Measurements from ENCODE around the gene MT1B. TPM values are rescaled to one million over a fixed set of nuclear protein-coding genes. Genes with fewer than 3 reads are reported as not detected.

MT1B gene
- total and polyA plus RNA-seq, 2 of the 13 experiments (the other 11 are each of a cell fraction or from before 2014, with no cell fraction given), result 0.89 TPM; not detected in 1

GRCh38 chr16:56667581-56668571, 16.2 kb downstream of the MT1B start, which contains the start of gene MT1G:
Gene MT1G, minus strand, starts transcription at chr16:56668065. Its CDS starts 72 bp downstream, at chr16:56667993.
- Histone ChIP-seq H3K79me2 (ENCODE audit: insufficient read depth, low read length) (no peaks in the 10 kb centered on the region), H3K4me3 (replicated peaks in 1 of 3; ENCODE audit: insufficient read depth in 1 of 3, low read depth in 2 of 3, low read length in 3 of 3) (peak within 1 kb of the TSS; percentile 48 to 58 (median 49); a peak in 5 of 6 replicates), H3K4me1 (ENCODE audit: insufficient read depth, low read length) (peaks cover 27% of the 10 kb centered on the region), H3K4me2 (ENCODE audit: low read depth, low read length) (peak within 1 kb of the TSS; percentile 55), H3K9ac (ENCODE audit: insufficient read depth, low read depth, low read length) (no peak within 1 kb of the TSS), H3K27me3 (ENCODE audit: control insufficient read depth in 1 of 2, insufficient read depth in 2 of 2, low read length in 2 of 2) (peaks cover 7 to 40% of the 10 kb centered on the region in 2 experiments), H3K36me3 (replicated peaks in 1 of 2; ENCODE audit: control insufficient read depth in 1 of 2, insufficient read depth in 2 of 2, low read length in 2 of 2) (no peaks in the 10 kb centered on the region), H3K27ac (ENCODE audit: extremely low read length, insufficient read depth, low read length) (no peak within 1 kb of the TSS), H4K20me1 (ENCODE audit: insufficient read depth, low read length) (no peaks in the 10 kb centered on the region), H3K9me3 (ENCODE audit: low read length) (no peaks in the 10 kb centered on the region), H2AFZ (ENCODE audit: low read length) (no peak within 1 kb of the TSS)
- CTCF ChIA-PET (ENCODE audit: low intra/inter-chr PET ratio, low total read pairs), result no interaction called here
- ATAC-seq (peak; percentile 96), DNase-seq (ENCODE audit: low spot score) (peak; percentile 57), FAIRE-seq (peak; percentile 81)
- WGBS (ENCODE audit: low lambda C conversion rate), result 8% methylated on average over 17 of the region's 46 CpGs
- in situ Hi-C loops (cut with HindIII; ENCODE audit: extremely low pct_ligation_motif_present, low pct_unique_long_range_greater_than_20kb) (no loop called here), intact Hi-C loops (cut with micrococcal nuclease; ENCODE audit: unreplicated experiment) (no loop called here)
- POLR2A ChIA-PET, result interaction anchor here (1.2 to 1.5 kb wide), 2 partner anchors 10 to 61 kb away, joined by 4 to 6 read pairs; partner anchors contain the start of gene MT1F
- BruUV-seq (replicated peaks), result no TSS peak
- TF ChIP-seq SALL1 (CRISPR knock-in tag; IDR thresholded peaks at IDR 0.05) (peak; percentile 54; the same call in 1 of the 2 replicates), FOXP4 (CRISPR knock-in tag; IDR thresholded peaks at IDR 0.05) (peak; percentile 19; the same call in 1 of the 2 replicates), ZSCAN29 (CRISPR knock-in tag; conservative IDR thresholded peaks at IDR 0.05) (peak; percentile 75; the same call in 1 of the 2 replicates), ZNF792 (CRISPR knock-in tag; IDR thresholded peaks at IDR 0.05) (peak; percentile 48), ZNF619 (CRISPR knock-in tag; IDR thresholded peaks at IDR 0.05) (0 out of 2 replicates have a peak, but pooled peaks have one; percentile 69), ZNF513 (CRISPR knock-in tag; conservative IDR thresholded peaks at IDR 0.05) (no peak), NFKB2 (CRISPR knock-in tag; IDR thresholded peaks at IDR 0.05; ENCODE audit: borderline replicate concordance) (peak; percentile 68; the same call in 1 of the 2 replicates), ZNF549 (CRISPR knock-in tag; IDR thresholded peaks at IDR 0.05) (no peak), HOXA3 (CRISPR knock-in tag; IDR thresholded peaks at IDR 0.05) (peak; percentile 69; the same call in 1 of the 2 replicates), POLR2AphosphoS5 (IDR thresholded peaks at IDR 0.05; ENCODE audit: low read depth, low read length) (peak; percentile 49; the same call in 1 of the 2 replicates), NFYB (CRISPR knock-in tag; IDR thresholded peaks at IDR 0.05) (0 out of 2 replicates have a peak, but pooled peaks have one; percentile 14), ZMAT3 (CRISPR knock-in tag; conservative IDR thresholded peaks at IDR 0.05) (0 out of 2 replicates have a peak, but pooled peaks have one; percentile 27), ATF1 (CRISPR knock-in tag; IDR thresholded peaks at IDR 0.05) (no peak), ZBTB25 (CRISPR knock-in tag; IDR thresholded peaks at IDR 0.05) (no peak)
- TF ChIP-seq, protein P1, sequence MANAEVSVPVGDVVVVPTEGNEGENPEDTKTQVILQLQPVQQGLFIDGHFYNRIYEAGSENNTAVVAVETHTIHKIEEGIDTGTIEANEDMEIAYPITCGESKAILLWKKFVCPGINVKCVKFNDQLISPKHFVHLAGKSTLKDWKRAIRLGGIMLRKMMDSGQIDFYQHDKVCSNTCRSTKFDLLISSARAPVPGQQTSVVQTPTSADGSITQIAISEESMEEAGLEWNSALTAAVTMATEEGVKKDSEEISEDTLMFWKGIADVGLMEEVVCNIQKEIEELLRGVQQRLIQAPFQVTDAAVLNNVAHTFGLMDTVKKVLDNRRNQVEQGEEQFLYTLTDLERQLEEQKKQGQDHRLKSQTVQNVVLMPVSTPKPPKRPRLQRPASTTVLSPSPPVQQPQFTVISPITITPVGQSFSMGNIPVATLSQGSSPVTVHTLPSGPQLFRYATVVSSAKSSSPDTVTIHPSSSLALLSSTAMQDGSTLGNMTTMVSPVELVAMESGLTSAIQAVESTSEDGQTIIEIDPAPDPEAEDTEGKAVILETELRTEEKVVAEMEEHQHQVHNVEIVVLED (CRISPR knock-in tag; IDR thresholded peaks at IDR 0.05; ENCODE audit: borderline replicate concordance), result 0 out of 2 replicates have a peak, but pooled peaks have one; percentile 53
- TF ChIP-seq, protein P2, sequence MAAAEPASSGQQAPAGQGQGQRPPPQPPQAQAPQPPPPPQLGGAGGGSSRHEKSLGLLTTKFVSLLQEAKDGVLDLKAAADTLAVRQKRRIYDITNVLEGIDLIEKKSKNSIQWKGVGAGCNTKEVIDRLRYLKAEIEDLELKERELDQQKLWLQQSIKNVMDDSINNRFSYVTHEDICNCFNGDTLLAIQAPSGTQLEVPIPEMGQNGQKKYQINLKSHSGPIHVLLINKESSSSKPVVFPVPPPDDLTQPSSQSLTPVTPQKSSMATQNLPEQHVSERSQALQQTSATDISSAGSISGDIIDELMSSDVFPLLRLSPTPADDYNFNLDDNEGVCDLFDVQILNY (CRISPR knock-in tag; conservative IDR thresholded peaks at IDR 0.05), result no peak
